Activated T-cell treated with anti-CD3 and anti-CD28 coated beads for 4 hours (primary cell): ENCODE data around the gene RALGAPA2.

Experiments
- DNase-seq: peaks from one replicate; pipeline ENCODE4 v3.0.0-alpha.2; 2020

RALGAPA2 gene

GRCh38 chr20:20624914-20625313 lies 87.5 kb downstream of the RALGAPA2 start:
- no peak for DNase-seq

- no peak for DNase-seq
Observed at GRCh38 chr20:20621195-20621594, 91.2 kb downstream of the RALGAPA2 start.

- no peak for DNase-seq
Observed at GRCh38 chr20:20614391-20614790, 98.1 kb downstream of the RALGAPA2 start.

- no peak for DNase-seq
Observed at GRCh38 chr20:20612251-20612650, 100.2 kb downstream of the RALGAPA2 start.

GRCh38 chr20:20611167-20611566 lies 101.3 kb downstream of the RALGAPA2 start:
- no peak for DNase-seq

- DNase-seq: no peak
Observed at GRCh38 chr20:20609522-20609921, 102.9 kb downstream of the RALGAPA2 start.

- no peak for DNase-seq
Observed at GRCh38 chr20:20608641-20609040, 103.8 kb downstream of the RALGAPA2 start.

GRCh38 chr20:20608041-20608440 lies 104.4 kb downstream of the RALGAPA2 start:
- DNase-seq: no peak

- DNase-seq: no peak
Observed at GRCh38 chr20:20606881-20607280, 105.6 kb downstream of the RALGAPA2 start.

GRCh38 chr20:20606050-20606449 lies 106.4 kb downstream of the RALGAPA2 start:
- no peak for DNase-seq

- no peak for DNase-seq
Observed at GRCh38 chr20:20604907-20605306, 107.5 kb downstream of the RALGAPA2 start.

GRCh38 chr20:20604357-20604756 lies 108.1 kb downstream of the RALGAPA2 start:
- DNase-seq: no peak

- no peak for DNase-seq
Observed at GRCh38 chr20:20603339-20603990, 109.0 kb downstream of the RALGAPA2 start.

GRCh38 chr20:20597966-20598365 lies 114.5 kb downstream of the RALGAPA2 start:
- DNase-seq: no peak

- no peak for DNase-seq
Observed at GRCh38 chr20:20594171-20594530, 118.3 kb downstream of the RALGAPA2 start.

GRCh38 chr20:20593447-20594170 lies 118.8 kb downstream of the RALGAPA2 start:
- no peak for DNase-seq

GRCh38 chr20:20585146-20585545 lies 127.3 kb downstream of the RALGAPA2 start:
- DNase-seq: no peak

GRCh38 chr20:20582734-20583133 lies 129.7 kb downstream of the RALGAPA2 start:
- no peak for DNase-seq

GRCh38 chr20:20580139-20580538 lies 132.3 kb downstream of the RALGAPA2 start:
- DNase-seq: no peak

GRCh38 chr20:20578838-20579237 lies 133.6 kb downstream of the RALGAPA2 start:
- no peak for DNase-seq

- DNase-seq: no peak
Observed at GRCh38 chr20:20573797-20574196, 138.6 kb downstream of the RALGAPA2 start.

GRCh38 chr20:20571068-20571780 lies 141.2 kb downstream of the RALGAPA2 start:
- no peak for DNase-seq

- DNase-seq: no peak
Observed at GRCh38 chr20:20568604-20569205, 143.7 kb downstream of the RALGAPA2 start.

- no peak for DNase-seq
Observed at GRCh38 chr20:20567712-20568111, 144.7 kb downstream of the RALGAPA2 start.
